ENCODE measurements around the gene P2RX6.
"Not testable (repeated sequence)": the region's sequence is repeated elsewhere in the genome, so short reads cannot be mapped to it uniquely, and the experiment has no call there.

The P2RX6 gene

GRCh38 chr22:20993304-20994127 is 21.4 kb upstream of the P2RX6 start:
- no peak for DNase-seq (ENCODE audit: extremely low read depth in 1 of 2, low read depth in 1 of 2)

DNA sequence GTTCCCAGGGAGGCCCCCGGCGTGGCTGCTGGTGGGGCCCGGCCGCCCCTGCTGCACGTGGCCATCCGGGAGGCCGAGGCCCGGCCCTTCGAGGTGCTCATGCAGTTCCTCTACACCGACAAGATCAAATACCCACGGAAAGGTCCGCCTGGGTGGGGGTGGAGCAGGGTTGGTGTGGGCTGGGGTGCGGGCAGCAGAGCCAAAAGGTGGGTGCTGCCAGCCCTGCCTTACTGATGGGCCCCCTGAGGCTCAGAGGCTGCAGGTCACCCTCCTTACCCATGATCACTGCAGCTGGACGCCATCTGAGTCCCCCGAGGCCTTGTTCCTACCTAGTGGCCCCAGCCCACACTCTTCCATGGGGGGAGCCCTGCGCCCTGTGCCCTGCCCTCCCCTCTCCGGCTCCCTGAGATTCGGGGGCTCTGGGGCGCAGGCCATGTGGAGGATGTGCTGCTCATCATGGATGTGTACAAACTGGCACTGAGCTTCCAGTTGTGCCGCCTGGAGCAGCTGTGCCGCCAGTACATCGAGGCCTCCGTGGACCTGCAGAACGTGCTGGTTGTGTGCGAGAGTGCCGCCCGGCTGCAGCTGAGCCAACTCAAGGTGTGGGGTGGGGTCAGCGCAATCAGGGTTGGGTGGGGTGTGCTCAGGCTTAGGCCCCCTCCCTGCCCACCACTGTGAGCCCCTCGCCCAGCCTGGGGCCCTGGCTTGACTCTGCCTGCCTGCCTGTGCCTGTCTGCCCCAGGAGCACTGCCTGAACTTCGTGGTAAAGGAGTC is 20.6 kb upstream of the P2RX6 start:
- no peak for DNase-seq (ENCODE audit: extremely low read depth in 1 of 2, low read depth in 1 of 2)

DNA sequence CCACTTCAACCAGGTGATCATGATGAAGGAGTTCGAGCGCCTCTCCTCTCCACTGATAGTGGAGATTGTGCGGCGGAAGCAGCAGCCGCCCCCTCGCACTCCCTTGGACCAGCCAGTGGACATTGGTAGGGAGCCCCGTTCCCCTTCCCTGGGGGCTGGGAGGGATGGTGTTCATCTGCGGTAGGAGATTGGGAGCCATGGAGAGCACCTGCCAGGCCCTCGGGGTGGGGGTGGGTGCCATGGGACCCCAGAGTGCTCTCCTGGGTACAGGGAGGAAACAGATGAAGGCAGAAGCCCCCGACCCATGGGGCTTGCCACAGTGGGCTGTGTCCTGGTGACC is 20.1 kb upstream of the P2RX6 start:
- DNase-seq (ENCODE audit: extremely low read depth in 1 of 2, low read depth in 1 of 2): no peak

DNA sequence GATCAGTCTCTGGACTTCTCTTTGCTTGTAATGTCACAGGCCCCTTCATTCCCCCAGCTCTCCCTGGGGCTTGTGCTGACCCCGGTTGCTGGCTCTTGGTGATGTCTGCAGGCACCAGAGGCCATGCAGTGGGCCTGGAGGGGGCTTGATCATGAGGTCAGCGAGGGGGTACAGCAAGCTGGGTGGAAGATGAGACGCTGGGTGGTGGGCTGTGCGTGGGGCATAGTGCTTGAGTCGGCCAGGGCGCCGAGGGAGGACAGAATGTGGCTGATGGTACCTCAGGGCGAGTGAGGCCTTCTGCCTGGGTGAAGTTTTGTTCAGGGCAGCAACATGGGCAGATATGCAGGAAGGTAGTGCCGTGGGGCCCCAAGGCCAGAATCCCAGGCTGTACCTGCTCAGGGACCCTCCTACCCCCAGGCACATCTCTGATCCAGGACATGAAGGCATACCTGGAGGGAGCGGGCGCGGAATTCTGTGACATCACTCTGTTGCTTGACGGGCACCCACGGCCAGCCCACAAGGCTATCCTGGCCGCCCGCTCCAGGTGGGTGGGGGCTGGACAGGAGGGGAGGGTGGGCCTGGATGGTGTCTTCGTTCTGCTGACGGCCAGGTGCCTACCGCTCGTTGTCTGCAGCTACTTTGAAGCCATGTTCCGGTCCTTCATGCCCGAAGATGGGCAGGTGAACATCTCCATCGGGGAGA is 19.5 kb upstream of the P2RX6 start:
- DNase-seq (ENCODE audit: extremely low read depth in 1 of 2, low read depth in 1 of 2): no peak

GRCh38 chr22:20996031-20996410 is 18.9 kb upstream of the P2RX6 start:
- DNase-seq (ENCODE audit: extremely low read depth in 1 of 2, low read depth in 1 of 2): no peak

- no peak for DNase-seq (ENCODE audit: extremely low read depth in 1 of 2, low read depth in 1 of 2)
Observed at GRCh38 chr22:20996598-20997535, 18.1 kb upstream of the P2RX6 start.

DNA sequence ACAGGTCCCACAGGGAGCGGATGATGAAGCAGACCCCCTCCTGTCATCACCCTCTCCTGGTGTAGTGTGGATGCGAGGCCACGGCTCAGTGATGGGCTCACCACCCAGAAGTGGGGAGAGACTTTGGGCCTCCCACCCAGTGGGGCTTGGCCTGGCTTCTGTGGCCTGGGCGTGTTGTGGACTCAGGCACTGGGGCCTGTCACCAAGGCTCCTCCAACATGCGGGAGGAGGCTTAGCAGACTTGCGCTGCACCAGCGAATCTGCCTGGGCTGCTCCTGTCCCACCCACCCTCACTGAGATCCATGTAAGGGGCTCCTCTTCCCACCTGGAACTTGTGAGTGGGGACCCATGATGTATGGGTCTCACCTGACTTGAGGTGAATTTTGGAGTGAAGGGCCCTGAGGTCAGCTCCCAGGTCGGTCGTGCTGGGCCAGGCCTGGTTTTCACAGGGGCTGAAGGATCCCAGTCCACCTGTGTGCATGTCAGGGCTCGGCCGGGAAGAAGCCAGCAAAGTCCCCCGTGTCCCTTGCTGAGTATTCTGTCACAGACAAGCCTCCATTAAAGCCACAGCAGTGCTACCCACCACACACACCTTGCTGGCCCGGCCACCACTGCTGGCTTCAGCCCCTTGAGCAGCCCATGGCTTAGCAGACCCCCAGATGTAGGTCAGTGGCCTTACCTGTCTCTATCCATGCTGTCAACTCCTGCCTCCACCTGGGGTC is 17.3 kb upstream of the P2RX6 start:
- no peak for DNase-seq (ENCODE audit: extremely low read depth in 1 of 2, low read depth in 1 of 2)

DNA sequence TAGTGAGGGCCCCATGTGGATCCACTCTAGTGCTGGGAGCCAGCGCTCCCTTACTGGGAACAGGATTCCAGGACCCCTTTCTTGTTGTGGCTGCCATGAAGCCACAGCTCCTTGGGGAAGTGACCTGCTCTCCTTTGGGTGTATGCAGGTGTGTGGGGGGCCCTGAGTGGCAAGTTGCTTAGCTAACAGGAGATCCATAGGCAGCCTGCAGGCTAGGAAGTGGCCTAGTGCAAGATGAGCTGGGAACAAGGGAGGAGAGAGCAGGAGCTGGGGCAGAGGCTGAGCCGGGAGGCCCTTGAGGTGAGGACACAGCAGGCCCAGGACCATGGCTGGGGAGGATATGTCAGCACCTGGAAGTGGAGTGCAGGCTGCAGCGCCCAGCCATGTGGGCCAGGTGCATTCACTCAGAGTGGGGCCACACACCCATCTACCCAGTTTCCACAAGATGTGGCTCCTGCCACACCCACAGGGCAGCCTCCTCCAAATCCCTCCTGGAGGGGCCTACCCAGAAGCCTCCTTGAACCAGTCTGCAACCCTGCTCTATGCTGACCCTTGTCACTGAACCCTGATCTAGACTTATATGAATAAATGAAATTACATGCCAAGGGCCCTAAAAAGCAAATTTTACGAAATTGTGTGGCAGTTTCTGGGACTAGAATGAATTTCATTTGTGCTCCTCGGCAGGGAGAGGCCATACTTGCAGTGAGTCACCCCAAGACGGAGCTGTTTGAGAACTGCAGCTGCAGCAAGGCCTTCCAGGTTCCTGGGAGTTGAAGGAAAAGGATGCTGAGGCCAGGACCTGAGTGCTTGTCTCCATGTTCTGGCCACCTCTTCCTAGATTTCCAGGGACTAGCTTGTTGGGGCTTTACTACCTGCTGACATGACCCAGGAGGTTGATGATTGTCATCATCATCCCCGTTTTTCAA is 16.3 kb upstream of the P2RX6 start:
- DNase-seq (ENCODE audit: extremely low read depth in 1 of 2, low read depth in 1 of 2): no peak

GRCh38 chr22:20999350-21000206 is 15.4 kb upstream of the P2RX6 start:
- DNase-seq (ENCODE audit: extremely low read depth in 1 of 2, low read depth in 1 of 2): no peak

DNA sequence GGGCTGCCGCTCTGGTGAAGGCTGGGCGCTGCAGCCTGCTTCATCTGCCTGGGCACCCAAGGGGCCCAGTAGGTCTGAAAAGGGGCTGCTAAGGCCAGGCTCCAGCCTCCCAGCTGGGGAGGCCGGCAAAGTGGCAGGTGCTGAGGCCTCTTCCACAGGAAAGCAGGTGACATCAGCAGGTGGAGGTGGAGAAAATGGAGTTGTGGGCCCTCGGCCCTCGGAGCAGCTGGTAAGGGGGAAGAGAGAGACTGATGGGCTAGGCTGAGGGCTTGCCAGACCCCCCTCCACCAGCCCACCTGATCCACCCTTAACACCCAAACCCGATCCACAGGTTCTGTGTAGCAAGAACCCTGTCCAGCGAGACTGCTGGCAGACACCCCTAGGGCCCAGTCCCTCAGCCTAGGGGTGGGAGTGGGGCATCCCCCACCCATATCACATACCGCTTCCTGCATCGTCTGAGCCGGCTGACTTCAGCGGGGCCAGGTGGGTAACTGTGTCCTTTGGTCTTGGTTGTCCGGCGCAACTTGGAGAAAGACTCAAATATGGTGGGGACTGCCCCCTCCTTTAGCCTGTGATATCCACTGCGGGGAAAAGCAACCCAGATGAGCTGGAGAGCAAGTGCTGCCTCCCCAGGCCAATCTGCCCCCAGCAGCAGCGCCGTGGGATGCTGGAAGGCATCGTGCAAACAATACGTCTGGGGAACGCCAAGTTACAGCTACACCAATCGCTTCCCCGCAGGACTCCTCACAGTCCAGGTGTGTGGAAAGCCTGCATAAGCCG is 14.6 kb upstream of the P2RX6 start:
- DNase-seq (ENCODE audit: extremely low read depth in 1 of 2, low read depth in 1 of 2): no peak

- DNase-seq (ENCODE audit: extremely low read depth in 1 of 2, low read depth in 1 of 2): no peak
Observed at GRCh38 chr22:21000987-21001600, 13.9 kb upstream of the P2RX6 start.

GRCh38 chr22:21001601-21002325 is 13.2 kb upstream of the P2RX6 start, which contains the start of gene THAP7:
TSS of gene THAP7 (minus strand) at chr22:21002118. CDS start at chr22:21001911, 207 bp downstream.
- DNase-seq (ENCODE audit: extremely low read depth in 1 of 2, low read depth in 1 of 2): peak; percentile 90 to 97

- DNase-seq (ENCODE audit: extremely low read depth in 1 of 2, low read depth in 1 of 2): no peak
Observed at GRCh38 chr22:21003782-21004181, 11.2 kb upstream of the P2RX6 start.

GRCh38 chr22:21009208-21009607 is 5.8 kb upstream of the P2RX6 start:
- not testable (repeated sequence) for DNase-seq (ENCODE audit: extremely low read depth in 1 of 2, low read depth in 1 of 2)

- no peak for DNase-seq (ENCODE audit: extremely low read depth in 1 of 2, low read depth in 1 of 2)
Observed at GRCh38 chr22:21009638-21010425, 5.1 kb upstream of the P2RX6 start.
